SH-SY5Y (cell line): Measurements from ENCODE around the gene AZU1.

Experiments
- GATA2 ChIP-seq: IDR thresholded peaks from 2 replicates; pipeline ENCODE4 v1.6.1; 2011; ENCODE audit warnings: mild to moderate bottlenecking, low read depth, low read length
- GATA3 ChIP-seq: IDR thresholded peaks from 2 replicates; pipeline ENCODE4 v1.6.1; 2011; ENCODE audit warnings: low read depth, mild to moderate bottlenecking, low read length, moderate library complexity

Gene AZU1

GRCh38 chr19:801861-802497 is 25.7 kb upstream of the AZU1 start:
- TF ChIP-seq GATA3 (no peak), GATA2 (no peak)

- TF ChIP-seq GATA2 (no peak), GATA3 (no peak)
Measured at GRCh38 chr19:802498-803098, 25.0 kb upstream of the AZU1 start.

GRCh38 chr19:803099-803561 is 24.5 kb upstream of the AZU1 start:
- TF ChIP-seq GATA3 (no peak), GATA2 (no peak)

- TF ChIP-seq GATA2 (no peak), GATA3 (no peak)
Measured at GRCh38 chr19:803686-804418, 23.8 kb upstream of the AZU1 start.

GRCh38 chr19:804419-805165 is 23.0 kb upstream of the AZU1 start:
- TF ChIP-seq GATA3 (no peak), GATA2 (no peak)

GRCh38 chr19:805166-805551 is 22.5 kb upstream of the AZU1 start:
- no peak for TF ChIP-seq GATA2
- TF ChIP-seq GATA3, result no peak

GRCh38 chr19:805600-806550 is 21.8 kb upstream of the AZU1 start:
- TF ChIP-seq GATA2, result no peak
- no peak for TF ChIP-seq GATA3

GRCh38 chr19:806815-807421 is 20.7 kb upstream of the AZU1 start:
- TF ChIP-seq GATA3 (no peak), GATA2 (no peak)

- no peak for TF ChIP-seq GATA2
- TF ChIP-seq GATA3, result no peak
Measured at GRCh38 chr19:807627-808422, 19.8 kb upstream of the AZU1 start.

GRCh38 chr19:808423-808775 is 19.2 kb upstream of the AZU1 start:
- no peak for TF ChIP-seq GATA3
- TF ChIP-seq GATA2, result no peak

GRCh38 chr19:810077-810855 is 17.4 kb upstream of the AZU1 start:
- TF ChIP-seq GATA3 (no peak), GATA2 (no peak)
